OCI-LY7 (cell line): Measurements from ENCODE around the gene ELL3. TPM values are rescaled to one million over a fixed set of nuclear protein-coding genes. Genes with fewer than 3 reads are reported as not detected.
"Not testable (repeated sequence)": the region's sequence is repeated elsewhere in the genome, so short reads cannot be mapped to it uniquely, and the experiment has no call there.

Experiments used
- BruUV-seq: library from RNA; stranded (reverse); fragments of 400-500 nt; replicated peaks from 2 replicates; lab custom pipeline; 2021; lab: Mats Ljungman, UMichigan
- CTCF ChIA-PET: fragments of 300-600 bp; sonication (Branson Sonifier 250); formaldehyde crosslinking; loops from one replicate; lab custom pipeline; 2022; ENCODE audit warnings: antibody characterized with exemption; ENCODE audit not compliant: unreplicated experiment; lab: Charles Lee
- POLR2A ChIA-PET: fragments of 300-600 bp; sonication (Branson Sonifier 250); formaldehyde crosslinking; loops from one replicate; lab custom pipeline; 2022; ENCODE audit warnings: antibody characterized with exemption; lab: Charles Lee
- DNase-seq: peaks from one replicate; pipeline ENCODE4 v3.0.0-alpha.2; 2015; ENCODE audit warnings: low spot score
- H2AFZ ChIP-seq: fragments of 200-600 bp; sonication (generic), shearing (Covaris generic); 2 replicates; pipeline ENCODE4 v1.6.1; 2014; ENCODE audit warnings: mild to moderate bottlenecking, antibody characterized with exemption, low read length, moderate library complexity
- H3K27ac ChIP-seq: fragments of 200-600 bp; sonication (generic); 2 replicates; pipeline ENCODE4 v1.5.1; 2014; ENCODE audit warnings: mixed run types, low read depth, mild to moderate bottlenecking, moderate library complexity, low read length, inconsistent platforms; ENCODE audit not compliant: poor library complexity, severe bottlenecking
- H3K36me3 ChIP-seq: fragments of 200-600 bp; sonication (generic); 2 replicates; pipeline ENCODE4 v1.6.1; 2014; ENCODE audit warnings: mild to moderate bottlenecking, antibody characterized with exemption, low read length, moderate library complexity, mixed read lengths; ENCODE audit not compliant: insufficient read depth
- H3K4me1 ChIP-seq: fragments of 200-600 bp; sonication (generic); 2 replicates; pipeline ENCODE4 v1.5.1; 2014; ENCODE audit warnings: mild to moderate bottlenecking, low read length; ENCODE audit not compliant: insufficient read depth, poor library complexity, severe bottlenecking
- H3K4me2 ChIP-seq: fragments of 200-600 bp; sonication (generic); 2 replicates; pipeline ENCODE4 v1.6.1; 2014; ENCODE audit warnings: mild to moderate bottlenecking, low read length
- H3K4me3 ChIP-seq: fragments of 200-600 bp; sonication (generic); 2 replicates; pipeline ENCODE4 v1.5.1; 2014; ENCODE audit warnings: mild to moderate bottlenecking, low read depth, low read length; ENCODE audit not compliant: poor library complexity, severe bottlenecking
- H3K79me2 ChIP-seq: fragments of 200-600 bp; sonication (generic); 2 replicates; pipeline ENCODE4 v1.6.1; 2016; ENCODE audit warnings: low read depth, mild to moderate bottlenecking, low read length, moderate library complexity, mixed read lengths; ENCODE audit not compliant: insufficient read depth
- H3K9me2 ChIP-seq: fragments of 200-600 bp; sonication (generic); 2 replicates; pipeline ENCODE4 v1.6.1; 2016; ENCODE audit warnings: mild to moderate bottlenecking, low read length, mixed read lengths; ENCODE audit not compliant: insufficient read depth
- H3K9me3 ChIP-seq: fragments of 200-600 bp; sonication (generic); 2 replicates; pipeline ENCODE4 v1.6.1; 2014; ENCODE audit warnings: mild to moderate bottlenecking, mixed run types, low read length, mixed read lengths
- H4K20me1 ChIP-seq: fragments of 200-600 bp; sonication (generic); 2 replicates; pipeline ENCODE4 v1.6.1; 2014; ENCODE audit warnings: mild to moderate bottlenecking, antibody characterized with exemption, low read length, moderate library complexity, mixed read lengths; ENCODE audit not compliant: insufficient read depth
- CTCF ChIP-seq: fragments of 200-600 bp; sonication (generic); conservative IDR thresholded peaks from 2 replicates; pipeline ENCODE4 v1.5.1; 2014; ENCODE audit warnings: mild to moderate bottlenecking, antibody characterized with exemption, low read length, moderate library complexity, mixed read lengths
- EZH2phosphoT487 ChIP-seq: fragments of 200-600 bp; sonication (generic); IDR thresholded peaks from 2 replicates; pipeline ENCODE4 v1.6.1; 2018; ENCODE audit warnings: low read depth, borderline replicate concordance, mild to moderate bottlenecking, mixed run types, antibody characterized with exemption, low read length, moderate library complexity, mixed read lengths
- intact Hi-C: fragments of 100-400 bp; cut with micrococcal nuclease; formaldehyde crosslinking; loops from one replicate; pipeline ENCODE4 v1.10.0; 2022; ENCODE audit not compliant: unreplicated experiment
- total RNA-seq, 2 experiments: library from RNA; depleted of rRNA in 1 of 2; stranded (reverse); fragments of >200 nt in 1 of 2; shearing (Covaris generic) in 1 of 2; gene quantifications; 2 replicates each; pipeline ENCODE4 v1.2.3, GENCODE V29; 2014 to 2022

ELL3 gene
- total RNA-seq, 2 experiments from 2014 or later = 134 to 296 TPM

- ChIA-PET POLR2A (interaction anchor here (0.6 to 9.7 kb wide), 17 partner anchors 8 to 465 kb away, joined by 3 to 150 read pairs (median 4); partner anchors contain the start of genes ELL3, HYPK, SERF2 and SERINC4), CTCF (interaction anchor here (1.0 kb wide), 1 partner anchor 16 kb away, joined by 3 read pairs; no protein-coding TSS in a partner anchor)
- Histone ChIP-seq H3K9me3 (no peaks in the 10 kb centered on the region; the same call in 1 of the 2 replicates), H2AFZ (peak within 1 kb of the TSS; percentile 35; the same call in 1 of the 2 replicates), H3K4me1 (peaks cover 43% of the 10 kb centered on the region), H3K79me2 (peaks cover 95% of the 10 kb centered on the region), H3K9me2 (no peaks in the 10 kb centered on the region), H3K36me3 (peaks cover 54% of the 10 kb centered on the region), H4K20me1 (peaks cover 9% of the 10 kb centered on the region; the same call in 1 of the 2 replicates), H3K4me2 (peak within 1 kb of the TSS; percentile 73), H3K4me3 (peak within 1 kb of the TSS; percentile 94), H3K27ac (peak within 1 kb of the TSS; percentile 86)
- peak; percentile 99 for DNase-seq
- intact Hi-C loops = loop anchor here (1.0 kb wide), 2 partner anchors 15 to 35 kb away; no protein-coding TSS in a partner anchor
- TF ChIP-seq EZH2phosphoT487 (no peak), CTCF (no peak)
- TSS peak; percentile 92 for BruUV-seq
These were observed 47.8 kb upstream of the ELL3 start, which contains the start of gene MFAP1 for GRCh38 chr15:43824302-43825246. MFAP1 (minus strand) TSS chr15:43824690; CDS start chr15:43824569, 121 bp downstream.

- Histone ChIP-seq H3K79me2 (peaks cover 94% of the 10 kb centered on the region), H2AFZ (no peak overlapping the region), H3K9me2 (no peaks in the 10 kb centered on the region), H3K36me3 (peaks cover 56% of the 10 kb centered on the region), H3K4me3 (peak overlapping the region; percentile 55), H3K27ac (peak overlapping the region; percentile 35), H3K4me1 (peaks cover 48% of the 10 kb centered on the region), H3K9me3 (no peaks in the 10 kb centered on the region; the same call in 1 of the 2 replicates), H3K4me2 (peak overlapping the region; percentile 54), H4K20me1 (peaks cover 9% of the 10 kb centered on the region; the same call in 1 of the 2 replicates)
- POLR2A ChIA-PET = interaction anchor here (0.6 to 9.7 kb wide), 9 partner anchors 9 to 891 kb away, joined by 3 to 150 read pairs (median 6); partner anchors contain the start of genes HYPK and SERINC4
- CTCF ChIA-PET = no interaction called here
- DNase-seq = no peak
- BruUV-seq = no TSS peak
- TF ChIP-seq CTCF (no peak), EZH2phosphoT487 (no peak)
- intact Hi-C loops = no loop called here
These were observed 44.7 kb upstream of the ELL3 start for GRCh38 chr15:43821505-43821904.

- H3K4me3 ChIP-seq, H2AFZ ChIP-seq, H3K27ac ChIP-seq, BruUV-seq, DNase-seq, H3K4me2 ChIP-seq, H4K20me1 ChIP-seq, H3K9me2 ChIP-seq, intact Hi-C loops, POLR2A ChIA-PET, H3K9me3 ChIP-seq, CTCF ChIA-PET: not testable (repeated sequence)
- Histone ChIP-seq H3K4me1 (peaks cover 17% of the 10 kb centered on the region), H3K36me3 (peaks cover 96% of the 10 kb centered on the region), H3K79me2 (peaks cover 41% of the 10 kb centered on the region)
These were observed 38.3 kb upstream of the ELL3 start for GRCh38 chr15:43815064-43815463.
